HL-60 (cell line): ENCODE measurements around the gene TEDC1.

Source experiments
- DNase-seq, 2 experiments: peaks; one replicate each; pipeline ENCODE4 v3.0.0-alpha.2; 2010 to 2020; ENCODE audit warnings: low read depth in 1 of 2, low spot score in 1 of 2
- H3K27ac ChIP-seq: fragments of 250-450 bp; sonication (Bioruptor Pico); replicated peaks from 2 replicates; pipeline ENCODE4 v1.5.1; 2020; ENCODE audit warnings: mild to moderate bottlenecking, moderate library complexity
- H3K27me3 ChIP-seq: fragments of 250-450 bp; sonication (Bioruptor Pico); 2 replicates; pipeline ENCODE4 v1.5.1; 2021; ENCODE audit warnings: mild to moderate bottlenecking, moderate library complexity; ENCODE audit not compliant: insufficient read depth, poor library complexity, severe bottlenecking
- H3K4me3 ChIP-seq: replicated peaks from 2 replicates; pipeline ENCODE4 v1.5.1; 2011; ENCODE audit warnings: mild to moderate bottlenecking, control low read depth, low read length; ENCODE audit not compliant: insufficient read depth
- GABPA ChIP-seq: IDR thresholded peaks from 2 replicates; pipeline ENCODE4 v1.6.1; 2012; ENCODE audit warnings: low read depth
- POLR2AphosphoS5 ChIP-seq: IDR thresholded peaks from 2 replicates; pipeline ENCODE4 v1.6.1; 2012; ENCODE audit warnings: low read depth
- SPI1 ChIP-seq: IDR thresholded peaks from 2 replicates; pipeline ENCODE4 v1.6.1; 2012; ENCODE audit warnings: low read depth, mild to moderate bottlenecking, borderline replicate concordance
- TF ChIP-seq, protein P1 (sequence below): IDR thresholded peaks from one replicate; pipeline ENCODE4 v1.5.1; 2011; ENCODE audit warnings: low read length, control low read depth, inconsistent platforms; ENCODE audit not compliant: insufficient read depth
- TF ChIP-seq, protein P2 (sequence below): IDR thresholded peaks from 2 replicates; pipeline ENCODE4 v1.6.1; 2012; ENCODE audit warnings: low read depth; ENCODE audit not compliant: insufficient replicate concordance

Gene TEDC1

DNA sequence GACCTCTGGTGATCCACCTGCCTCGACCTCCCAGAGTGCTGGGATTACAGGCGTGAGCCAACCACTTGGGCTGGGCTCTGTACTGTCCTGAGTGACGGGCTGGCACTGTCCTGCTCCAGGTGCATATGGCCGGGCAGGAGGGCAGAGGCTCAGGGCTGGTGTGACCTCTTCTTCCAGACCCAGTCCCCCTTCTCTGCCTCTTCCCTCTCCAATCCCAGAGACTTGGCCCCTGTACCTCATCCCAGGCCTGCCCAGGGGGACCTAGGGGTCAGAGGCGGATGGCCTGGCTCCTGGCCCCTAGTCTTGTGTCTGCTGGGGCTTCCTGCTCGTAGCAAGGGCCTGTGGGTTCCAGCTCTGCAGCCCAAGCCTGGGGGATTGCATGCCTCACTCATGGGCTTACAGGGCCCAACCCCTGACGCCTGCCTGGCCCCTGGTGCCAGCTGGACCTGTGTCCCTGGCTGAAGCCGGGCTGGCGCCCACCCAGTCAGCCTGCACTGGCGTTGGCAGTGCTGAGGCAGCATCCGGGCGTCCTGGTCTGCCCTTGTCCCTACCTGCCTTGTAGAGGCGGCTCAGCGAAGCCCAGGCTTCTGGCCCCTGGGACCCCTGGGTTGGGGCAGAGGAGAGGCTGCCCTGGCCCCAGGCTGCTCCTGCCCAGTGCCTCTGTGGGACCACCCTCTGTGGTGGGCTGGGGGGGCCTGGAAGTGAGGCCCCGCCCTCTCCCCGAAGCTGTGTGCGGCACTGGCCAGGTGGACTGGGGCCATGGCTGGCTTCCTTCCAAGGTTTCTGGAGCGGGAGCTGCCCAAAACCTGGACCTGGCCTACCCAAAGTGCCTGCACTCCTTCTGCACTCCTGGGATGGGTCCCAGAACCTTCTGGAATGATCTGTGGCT lies 4.3 kb downstream of the TEDC1 start:
- Histone ChIP-seq H3K27ac (no peak overlapping the region), H3K4me3 (no peak overlapping the region), H3K27me3 (no peaks in the 10 kb centered on the region)
- TF ChIP-seq POLR2AphosphoS5 (no peak), SPI1 (no peak), GABPA (no peak)
- TF ChIP-seq, protein P1, sequence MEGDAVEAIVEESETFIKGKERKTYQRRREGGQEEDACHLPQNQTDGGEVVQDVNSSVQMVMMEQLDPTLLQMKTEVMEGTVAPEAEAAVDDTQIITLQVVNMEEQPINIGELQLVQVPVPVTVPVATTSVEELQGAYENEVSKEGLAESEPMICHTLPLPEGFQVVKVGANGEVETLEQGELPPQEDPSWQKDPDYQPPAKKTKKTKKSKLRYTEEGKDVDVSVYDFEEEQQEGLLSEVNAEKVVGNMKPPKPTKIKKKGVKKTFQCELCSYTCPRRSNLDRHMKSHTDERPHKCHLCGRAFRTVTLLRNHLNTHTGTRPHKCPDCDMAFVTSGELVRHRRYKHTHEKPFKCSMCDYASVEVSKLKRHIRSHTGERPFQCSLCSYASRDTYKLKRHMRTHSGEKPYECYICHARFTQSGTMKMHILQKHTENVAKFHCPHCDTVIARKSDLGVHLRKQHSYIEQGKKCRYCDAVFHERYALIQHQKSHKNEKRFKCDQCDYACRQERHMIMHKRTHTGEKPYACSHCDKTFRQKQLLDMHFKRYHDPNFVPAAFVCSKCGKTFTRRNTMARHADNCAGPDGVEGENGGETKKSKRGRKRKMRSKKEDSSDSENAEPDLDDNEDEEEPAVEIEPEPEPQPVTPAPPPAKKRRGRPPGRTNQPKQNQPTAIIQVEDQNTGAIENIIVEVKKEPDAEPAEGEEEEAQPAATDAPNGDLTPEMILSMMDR: no peak
- TF ChIP-seq, protein P2, sequence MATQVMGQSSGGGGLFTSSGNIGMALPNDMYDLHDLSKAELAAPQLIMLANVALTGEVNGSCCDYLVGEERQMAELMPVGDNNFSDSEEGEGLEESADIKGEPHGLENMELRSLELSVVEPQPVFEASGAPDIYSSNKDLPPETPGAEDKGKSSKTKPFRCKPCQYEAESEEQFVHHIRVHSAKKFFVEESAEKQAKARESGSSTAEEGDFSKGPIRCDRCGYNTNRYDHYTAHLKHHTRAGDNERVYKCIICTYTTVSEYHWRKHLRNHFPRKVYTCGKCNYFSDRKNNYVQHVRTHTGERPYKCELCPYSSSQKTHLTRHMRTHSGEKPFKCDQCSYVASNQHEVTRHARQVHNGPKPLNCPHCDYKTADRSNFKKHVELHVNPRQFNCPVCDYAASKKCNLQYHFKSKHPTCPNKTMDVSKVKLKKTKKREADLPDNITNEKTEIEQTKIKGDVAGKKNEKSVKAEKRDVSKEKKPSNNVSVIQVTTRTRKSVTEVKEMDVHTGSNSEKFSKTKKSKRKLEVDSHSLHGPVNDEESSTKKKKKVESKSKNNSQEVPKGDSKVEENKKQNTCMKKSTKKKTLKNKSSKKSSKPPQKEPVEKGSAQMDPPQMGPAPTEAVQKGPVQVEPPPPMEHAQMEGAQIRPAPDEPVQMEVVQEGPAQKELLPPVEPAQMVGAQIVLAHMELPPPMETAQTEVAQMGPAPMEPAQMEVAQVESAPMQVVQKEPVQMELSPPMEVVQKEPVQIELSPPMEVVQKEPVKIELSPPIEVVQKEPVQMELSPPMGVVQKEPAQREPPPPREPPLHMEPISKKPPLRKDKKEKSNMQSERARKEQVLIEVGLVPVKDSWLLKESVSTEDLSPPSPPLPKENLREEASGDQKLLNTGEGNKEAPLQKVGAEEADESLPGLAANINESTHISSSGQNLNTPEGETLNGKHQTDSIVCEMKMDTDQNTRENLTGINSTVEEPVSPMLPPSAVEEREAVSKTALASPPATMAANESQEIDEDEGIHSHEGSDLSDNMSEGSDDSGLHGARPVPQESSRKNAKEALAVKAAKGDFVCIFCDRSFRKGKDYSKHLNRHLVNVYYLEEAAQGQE: no peak
- DNase-seq: no peak

DNA sequence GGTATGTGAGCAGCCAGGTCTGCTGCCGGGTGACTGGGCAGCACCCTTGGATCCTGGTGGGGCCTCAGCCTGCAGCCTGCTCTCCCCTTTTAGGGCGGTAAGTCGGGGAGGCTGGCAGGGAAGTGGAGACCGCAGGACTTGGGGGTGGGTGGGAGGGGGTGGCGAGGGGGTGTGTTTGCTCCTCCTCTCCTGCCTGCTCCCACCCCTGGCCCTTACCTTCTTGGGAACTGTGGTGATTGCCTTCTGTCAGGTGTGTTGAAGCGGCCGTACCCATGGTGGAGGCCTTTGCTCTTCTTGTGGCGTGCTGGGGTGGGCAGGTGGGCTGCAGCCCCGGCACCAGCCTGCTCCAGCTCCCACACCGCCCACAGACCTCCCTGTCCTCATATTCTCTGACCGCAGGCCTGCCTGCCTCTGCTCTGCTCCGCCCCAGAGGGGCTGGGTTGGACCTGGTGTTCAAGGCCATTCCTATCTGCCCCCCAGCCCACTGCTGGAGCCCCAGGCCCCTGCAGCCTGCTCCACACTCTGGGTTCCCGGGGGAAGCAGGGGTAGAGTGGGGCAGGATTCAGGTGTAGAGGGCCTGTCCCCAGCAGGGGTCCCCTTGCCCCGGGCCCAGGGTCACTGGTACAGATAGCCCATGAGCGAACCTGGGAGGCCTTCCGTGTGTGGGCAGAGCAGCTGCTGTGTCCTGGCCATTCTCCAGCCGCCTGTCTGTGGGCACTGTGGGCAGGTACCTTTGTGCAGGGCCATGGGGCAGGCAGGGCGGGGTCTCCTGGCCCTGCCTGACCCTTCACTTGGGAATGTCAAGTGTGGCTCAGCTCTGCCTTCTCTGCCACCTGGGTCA lies 5.2 kb downstream of the TEDC1 start:
- TF ChIP-seq, protein P1: no peak
- TF ChIP-seq, protein P2: no peak
- TF ChIP-seq GABPA: no peak
- no peak for DNase-seq
- H3K27me3 ChIP-seq: no peaks in the 10 kb centered on the region
- H3K4me3 ChIP-seq: no peak overlapping the region
- H3K27ac ChIP-seq: no peak overlapping the region

DNA sequence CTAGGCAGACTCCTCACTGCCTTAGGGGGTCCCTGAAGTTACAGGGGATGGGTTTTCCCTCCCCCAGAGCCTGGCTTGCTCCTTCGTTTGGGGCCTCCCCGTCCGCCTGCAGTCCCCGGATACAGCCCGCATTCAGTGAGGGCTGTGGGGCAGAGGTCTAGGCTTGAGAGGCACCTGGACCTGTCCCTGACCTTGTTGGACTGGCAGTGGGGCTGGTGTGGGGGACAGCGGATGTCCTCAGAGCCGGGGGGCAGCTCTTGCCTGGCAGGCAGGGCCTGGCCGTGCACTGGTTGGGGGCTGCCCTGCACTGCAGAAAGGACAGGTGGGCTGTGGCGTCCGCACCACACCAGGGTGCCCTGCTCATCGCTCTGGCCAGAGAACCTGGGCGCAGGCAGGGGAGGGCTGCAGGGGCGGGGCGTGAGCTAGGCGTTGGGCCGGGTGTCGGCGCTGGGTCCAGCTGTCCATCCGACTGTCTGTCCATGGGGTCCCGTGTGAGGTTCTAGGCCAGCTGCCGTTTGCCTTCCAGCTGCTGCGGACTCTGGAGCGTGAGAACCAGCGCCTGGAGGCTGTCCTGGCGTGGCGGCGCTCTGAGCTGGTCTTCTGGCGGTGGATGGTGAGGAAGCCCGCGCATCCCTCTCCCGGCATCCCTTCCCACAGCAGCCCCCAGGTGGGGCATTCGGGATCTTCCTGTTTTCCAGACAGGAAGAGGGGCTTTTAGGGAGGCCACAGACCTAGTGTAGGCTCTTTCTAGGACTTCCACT lies 6.0 kb downstream of the TEDC1 start:
- TF ChIP-seq, protein P1: no peak
- TF ChIP-seq GABPA: no peak
- TF ChIP-seq, protein P2: no peak
- TF ChIP-seq SPI1: no peak
- no peak for TF ChIP-seq POLR2AphosphoS5
- DNase-seq: no peak

More for the DNA sequence above, 6.0 kb downstream of the TEDC1 start:
- Histone ChIP-seq H3K27ac (no peak overlapping the region), H3K27me3 (no peaks in the 10 kb centered on the region), H3K4me3 (no peak overlapping the region)
